NCI-H1436 (cell line): ENCODE measurements around the gene CMIP.

Experiments used
- DNase-seq: peaks from one replicate; lab custom pipeline; 2025; lab: John Stamatoyannopoulos, UW

The CMIP gene

DNA sequence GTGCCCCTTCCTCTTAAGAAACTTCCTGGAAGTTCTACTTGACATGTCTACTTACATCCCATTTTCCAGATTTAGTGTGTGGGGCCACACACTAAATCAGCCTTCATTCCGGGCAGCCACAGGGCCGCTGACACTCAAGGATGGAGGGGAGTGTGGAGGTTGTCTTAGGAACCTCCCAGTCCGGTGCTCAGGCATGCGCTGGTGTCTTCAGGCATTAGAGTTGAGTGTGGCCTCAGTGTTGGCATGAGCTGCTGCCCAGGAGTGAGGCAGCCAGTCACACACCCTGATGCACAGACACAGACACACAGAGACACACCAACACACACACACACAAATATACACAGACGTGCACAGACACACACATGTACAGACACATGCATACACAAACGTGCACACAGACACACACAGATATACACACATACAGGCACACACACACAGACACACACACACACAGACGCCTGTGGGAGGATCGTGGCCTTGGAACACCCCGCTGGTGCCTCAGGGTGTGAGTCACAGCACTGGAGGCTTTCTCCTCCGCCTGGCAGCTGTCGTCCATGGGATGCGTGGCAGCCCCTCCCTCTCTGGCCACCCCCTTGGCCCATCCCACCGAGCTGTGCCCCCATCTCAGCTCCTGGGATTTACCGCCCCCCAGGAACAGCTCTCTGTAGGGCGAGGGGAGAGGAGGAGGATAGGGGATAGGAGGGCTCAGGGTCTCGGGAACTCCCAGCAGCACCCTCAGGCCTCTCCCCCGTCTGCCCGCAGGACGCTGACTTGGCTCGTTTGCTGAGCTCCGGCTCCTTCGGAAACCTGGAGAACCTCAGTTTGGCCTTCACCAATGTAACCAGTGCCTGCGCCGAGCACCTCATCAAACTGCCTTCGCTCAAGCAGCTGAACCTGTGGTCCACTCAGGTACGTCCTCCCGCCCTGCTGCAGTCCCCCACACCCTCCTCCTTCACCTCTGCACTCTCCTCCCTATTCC lies 258.9 kb downstream of the CMIP start:
- no peak for DNase-seq

- no peak for DNase-seq
Observed at GRCh38 chr16:81705261-81705660, 260.7 kb downstream of the CMIP start.

DNA sequence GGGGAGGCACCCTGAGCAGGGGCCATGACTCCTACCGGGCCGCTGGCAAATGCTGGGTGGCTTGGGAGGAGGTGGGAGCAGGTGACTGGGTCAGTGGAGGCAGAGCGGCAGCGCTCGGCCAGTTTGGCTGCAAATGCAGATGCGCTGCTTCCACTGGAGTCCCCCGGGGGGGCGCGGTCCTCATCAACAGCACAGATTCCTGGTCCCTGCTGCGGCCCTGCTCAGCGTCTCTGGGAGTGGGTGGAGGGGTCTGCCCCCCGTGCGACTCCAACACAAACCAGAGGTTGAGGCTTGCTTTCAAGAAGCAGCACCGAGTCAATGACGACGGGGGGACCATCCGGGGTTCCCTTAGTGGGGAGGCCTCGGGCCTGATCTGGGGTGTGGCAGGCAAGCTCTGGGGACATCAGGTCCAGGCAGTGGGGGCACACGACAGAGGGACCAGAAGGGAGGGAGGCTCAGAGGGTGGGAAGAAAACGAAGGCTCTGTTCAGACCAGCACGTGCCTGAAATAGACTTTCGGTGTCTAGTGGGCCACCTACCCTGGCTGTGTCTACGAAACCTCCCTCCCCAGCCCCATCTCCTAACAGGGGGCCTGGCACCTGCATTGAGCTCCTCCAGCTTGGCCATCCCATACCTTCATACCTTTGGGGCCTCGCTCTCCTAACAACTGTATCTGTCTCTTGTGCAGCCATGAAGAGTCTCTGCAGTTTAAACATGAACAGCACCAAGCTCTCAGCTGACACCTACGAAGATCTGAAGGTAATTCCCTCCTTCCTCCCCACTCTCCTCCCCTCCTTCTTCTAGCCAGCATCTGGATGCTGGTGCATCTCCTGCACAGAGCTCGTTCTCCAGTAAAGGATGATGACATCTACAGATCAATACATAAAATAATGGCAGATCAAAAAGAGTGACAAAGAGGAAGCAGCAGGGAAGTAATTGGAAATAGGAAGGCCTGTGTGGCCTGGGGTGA lies 262.0 kb downstream of the CMIP start:
- no peak for DNase-seq

GRCh38 chr16:81707411-81708265 lies 263.0 kb downstream of the CMIP start:
- DNase-seq, result no peak

DNA sequence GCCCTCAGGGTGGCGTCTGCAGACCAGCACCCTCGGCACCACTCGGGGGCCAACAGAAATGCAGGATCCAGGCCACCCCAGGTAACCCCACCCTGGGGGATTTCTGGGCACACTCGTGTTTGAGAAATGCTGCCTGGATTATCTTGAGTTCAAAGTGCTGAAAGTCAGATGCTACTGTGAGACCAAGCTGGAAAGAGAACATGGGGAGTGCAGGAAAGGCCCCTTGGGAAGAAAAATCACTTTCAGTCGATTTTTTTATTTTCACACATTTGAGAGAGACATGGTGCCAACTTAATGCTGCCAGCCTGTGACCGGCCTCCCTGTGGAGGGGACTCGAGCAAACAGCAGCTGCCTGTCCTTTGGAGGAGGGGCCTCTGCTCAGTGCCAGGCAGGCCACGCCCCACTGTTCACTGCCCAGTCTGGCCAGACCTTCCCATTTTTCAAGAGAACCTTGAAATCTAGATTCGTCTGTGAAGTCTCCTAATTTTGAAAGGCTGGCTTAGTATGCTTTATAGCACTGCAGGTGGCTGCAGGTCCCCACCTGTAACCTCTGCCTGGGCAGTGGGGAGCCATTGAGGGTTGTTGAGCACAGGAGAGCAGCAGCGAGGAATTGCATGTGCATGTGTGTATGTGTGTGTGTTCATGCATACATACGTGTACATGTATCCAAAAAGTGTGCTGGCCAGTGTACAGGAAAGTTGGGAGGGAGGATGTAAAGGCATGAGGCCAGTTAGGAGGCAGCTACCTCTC lies 263.8 kb downstream of the CMIP start:
- DNase-seq, result no peak

DNA sequence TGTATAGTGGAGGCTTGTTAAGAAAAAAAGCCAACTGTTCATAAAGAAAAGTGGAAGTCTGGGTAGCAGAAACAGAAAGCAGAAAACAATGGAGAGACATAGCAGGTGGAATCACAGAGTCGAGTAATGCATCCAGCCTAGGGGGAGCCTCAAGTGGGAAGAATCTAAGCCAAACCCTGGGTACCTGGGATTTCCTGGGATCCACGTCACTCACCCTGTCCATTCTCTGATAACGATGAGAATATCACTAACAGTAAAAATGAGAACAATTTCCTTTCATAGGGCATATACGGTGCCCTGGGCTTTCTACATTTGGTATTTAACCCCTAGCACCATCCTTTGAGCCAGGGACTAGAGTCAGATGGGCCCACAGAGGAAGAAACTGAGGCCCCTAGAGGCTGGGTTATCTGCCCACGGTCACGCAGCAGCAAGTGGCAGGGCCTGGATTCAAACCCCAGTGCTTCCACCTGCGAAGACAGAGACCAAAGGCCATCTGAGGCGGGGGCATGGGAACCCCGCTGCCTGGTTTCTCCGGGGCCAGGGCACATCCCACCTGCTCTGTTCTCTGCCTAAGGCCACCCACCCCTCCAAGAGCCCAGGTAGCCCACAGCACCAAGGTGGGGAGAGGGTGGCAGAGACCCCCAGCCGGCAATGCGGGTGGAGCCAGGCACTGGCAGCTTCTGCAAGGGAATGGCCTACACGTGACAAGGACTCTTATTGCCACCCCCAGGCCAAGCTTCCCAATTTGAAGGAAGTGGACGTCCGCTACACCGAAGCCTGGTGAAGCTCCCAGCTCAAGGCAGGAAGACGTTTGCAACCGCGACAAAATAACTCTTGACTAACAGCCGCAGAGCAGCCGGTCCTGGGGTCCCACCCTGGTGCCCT lies 264.6 kb downstream of the CMIP start:
- DNase-seq, result no peak

DNA sequence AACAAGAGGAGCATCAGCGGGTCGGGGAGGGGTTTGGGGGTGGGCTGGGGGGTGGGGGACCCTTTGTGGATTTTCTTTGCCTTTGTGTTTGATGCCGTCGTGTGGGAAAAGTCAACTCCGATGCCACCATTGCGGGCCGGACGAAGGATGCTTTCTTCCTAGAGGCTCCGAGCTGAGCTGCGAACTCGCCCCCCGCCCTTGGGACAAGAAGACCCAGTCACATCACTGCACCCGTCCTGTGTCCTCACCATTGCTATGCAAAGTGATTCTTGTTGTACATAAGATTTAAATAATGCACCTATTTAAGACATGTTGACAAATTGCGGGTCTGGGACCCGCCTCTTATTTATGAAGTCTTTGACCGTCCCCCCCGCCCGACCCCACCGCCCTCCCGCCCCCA lies 265.4 kb downstream of the CMIP start:
- no peak for DNase-seq

DNA sequence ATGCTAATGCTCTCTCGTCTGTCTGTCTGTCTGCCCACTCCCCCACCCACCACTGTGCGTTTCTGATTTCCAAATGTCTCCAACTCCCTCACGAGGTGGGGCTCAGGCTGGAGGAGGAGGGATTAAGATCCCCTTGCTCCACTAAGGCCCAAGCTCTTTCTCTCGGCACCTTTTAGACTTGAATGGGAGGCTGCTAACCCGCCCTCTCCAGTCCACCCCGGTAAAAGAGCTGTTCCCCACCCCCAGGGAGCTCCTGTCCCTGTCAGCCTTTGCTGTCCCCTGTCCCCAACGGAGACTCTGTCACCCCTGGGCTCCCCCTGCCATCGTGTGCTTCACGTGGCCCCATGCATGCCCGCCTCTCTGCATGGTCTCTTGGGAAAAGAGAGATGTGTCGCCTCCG lies 266.0 kb downstream of the CMIP start:
- no peak for DNase-seq

GRCh38 chr16:81711657-81712319 lies 267.2 kb downstream of the CMIP start:
- DNase-seq, result no peak

DNA sequence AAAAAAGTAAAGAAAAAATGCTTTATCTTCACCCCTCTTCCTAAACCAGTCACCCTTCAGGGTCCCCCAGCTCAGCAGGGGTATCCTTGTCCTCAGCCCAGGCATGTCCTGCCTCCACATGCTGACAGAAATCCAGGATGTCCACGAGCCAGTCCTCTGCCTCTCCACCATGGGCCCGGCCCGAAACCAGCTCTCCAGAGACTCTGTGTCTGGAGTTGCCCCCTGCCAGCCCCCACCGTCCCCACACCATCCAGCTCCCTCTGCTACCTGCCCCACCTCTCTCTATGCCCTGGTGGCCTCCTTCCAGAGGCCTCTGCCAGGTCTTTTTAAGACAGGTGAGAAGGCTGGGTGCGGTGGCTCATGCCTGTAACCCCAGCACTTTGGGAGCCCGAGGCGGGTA lies 268.1 kb downstream of the CMIP start:
- DNase-seq, result no peak

DNA sequence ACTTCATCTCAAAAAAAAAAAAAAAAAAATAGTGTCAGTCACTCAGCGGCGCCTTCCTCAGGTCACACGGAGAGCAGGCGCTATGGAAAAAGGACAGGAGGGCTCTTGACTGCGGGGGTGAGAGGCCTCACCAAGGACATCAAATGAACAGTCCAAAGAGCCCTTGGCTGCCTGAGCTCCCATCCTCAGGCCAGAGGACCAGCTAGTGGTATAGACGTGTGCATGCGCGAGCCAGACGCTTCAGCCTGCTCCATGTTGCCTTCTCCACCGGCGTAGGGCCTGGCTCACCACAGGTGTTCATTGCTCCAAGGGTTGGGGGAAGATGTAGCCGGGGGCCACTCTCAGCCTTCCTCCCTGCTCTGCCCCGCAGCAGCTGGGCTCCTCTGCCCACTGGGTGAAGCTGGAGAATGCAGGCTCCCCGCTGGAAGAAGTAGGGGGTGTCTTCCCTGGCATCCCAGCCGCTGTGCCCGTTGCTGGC lies 268.7 kb downstream of the CMIP start:
- DNase-seq, result no peak

DNA sequence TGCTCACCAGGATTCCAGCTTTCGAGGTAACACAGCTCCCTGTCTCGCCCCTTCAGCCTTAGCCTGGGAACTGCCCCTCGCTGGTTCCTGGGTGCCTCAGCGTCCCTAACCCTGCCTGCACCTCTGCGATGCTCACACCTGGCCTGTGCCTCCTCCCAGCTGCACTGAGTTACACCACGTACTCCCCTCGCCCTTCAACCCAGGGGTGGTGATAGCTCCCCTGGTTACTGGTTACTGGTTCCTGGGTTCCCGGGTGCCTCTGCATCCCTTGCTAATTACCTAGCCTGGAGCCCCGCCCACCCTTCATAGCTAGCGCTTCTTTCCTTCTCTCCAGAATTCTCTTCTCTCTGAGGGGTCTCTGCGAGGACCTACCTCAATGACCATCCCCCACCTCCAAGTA lies 269.2 kb downstream of the CMIP start:
- no peak for DNase-seq

DNA sequence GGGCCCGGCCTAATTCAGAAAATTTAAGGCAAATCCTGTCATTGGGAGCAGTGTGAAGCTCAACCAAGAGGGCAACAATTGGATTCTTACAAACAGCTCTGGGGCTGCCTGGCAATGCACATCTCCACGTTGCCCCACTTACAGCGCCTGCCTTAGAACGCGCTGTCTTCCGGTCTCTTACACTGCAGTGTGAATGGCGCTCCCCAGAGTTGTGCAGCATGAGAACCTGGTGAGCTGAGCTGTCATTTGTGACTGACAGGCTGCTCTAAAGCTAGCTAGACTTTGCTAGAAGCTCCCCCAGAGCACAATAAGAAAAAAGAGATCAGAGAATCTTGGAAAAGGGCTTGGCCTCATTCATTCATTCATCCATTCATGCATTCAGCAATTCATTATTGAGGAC lies 270.0 kb downstream of the CMIP start:
- no peak for DNase-seq

- DNase-seq, result no peak
Observed at GRCh38 chr16:81715358-81716196, 271.0 kb downstream of the CMIP start.

DNA sequence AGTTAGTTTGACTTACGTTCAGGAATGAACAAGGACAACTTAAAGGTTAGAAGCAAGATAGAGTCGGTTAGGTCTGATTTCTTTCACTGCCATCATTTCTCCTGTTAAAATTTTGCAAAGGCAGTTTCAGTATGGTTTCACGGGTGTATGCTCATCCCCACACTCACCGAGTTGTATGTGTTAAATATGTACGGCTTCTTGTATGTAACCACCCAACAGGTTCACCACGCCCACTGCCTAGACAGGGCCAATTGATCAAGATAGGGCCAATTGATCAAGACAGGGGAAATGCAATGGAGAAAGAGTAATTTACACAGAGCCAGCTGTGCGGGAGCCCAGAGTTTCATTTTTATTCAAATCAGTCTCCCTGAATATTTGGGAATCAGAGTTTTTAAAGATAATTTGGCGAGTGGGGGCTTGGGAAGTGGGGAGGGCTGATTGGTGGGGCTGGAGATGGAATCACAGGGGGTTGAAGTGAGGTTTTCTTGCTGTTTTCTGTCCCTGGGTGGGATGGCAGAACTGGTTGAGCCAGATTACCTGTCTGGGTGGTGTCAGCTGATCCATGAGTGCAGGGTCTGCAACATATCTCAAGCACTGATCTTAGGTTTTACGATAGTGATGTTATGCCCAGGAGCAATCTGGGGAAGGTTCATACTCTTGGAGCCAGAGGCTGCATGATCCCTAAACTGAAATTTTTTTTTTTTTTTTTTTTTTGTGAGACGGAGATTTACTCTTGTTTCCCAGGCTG lies 272.0 kb downstream of the CMIP start:
- no peak for DNase-seq

DNA sequence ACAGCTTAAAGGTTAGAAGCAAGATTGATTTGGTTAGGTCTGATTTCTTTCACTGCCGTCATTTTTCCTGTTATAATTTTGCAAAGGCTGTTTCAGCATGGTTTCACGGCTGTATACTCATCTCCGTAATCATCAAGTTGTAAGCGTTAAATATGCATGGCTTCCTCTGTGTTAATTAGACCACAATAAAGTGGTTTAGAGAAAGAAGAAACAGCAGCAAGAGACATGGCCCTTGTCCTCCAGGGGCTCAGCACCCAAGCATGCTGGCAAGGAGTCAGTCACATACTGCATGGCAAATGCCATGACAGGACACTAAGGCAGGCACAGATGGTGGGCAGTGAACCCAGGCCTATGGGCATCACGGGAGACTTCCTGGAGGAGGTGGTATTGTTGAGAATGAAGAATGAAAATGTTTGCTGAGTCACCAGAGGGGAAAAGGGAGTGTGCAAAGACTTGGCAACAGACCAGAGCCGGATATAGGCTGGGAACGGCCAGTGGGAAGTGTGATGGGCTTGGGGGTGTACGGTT lies 273.1 kb downstream of the CMIP start:
- DNase-seq, result no peak

GRCh38 chr16:81718637-81719036 lies 274.0 kb downstream of the CMIP start:
- DNase-seq, result no peak
